Fibroblast of lung (primary cell): ENCODE data around the gene PET100.

Experiments
- EZH2 ChIP-seq: IDR thresholded peaks from 2 replicates; pipeline ENCODE4 v1.5.1; 2012; ENCODE audit warnings: low read length, control low read depth, mild to moderate bottlenecking; ENCODE audit errors: missing control alignments
- TF ChIP-seq, protein P1 (sequence below), 2 donors: IDR thresholded peaks in 1 of 2; conservative IDR thresholded peaks in 1 of 2; 1 replicate in 1 of 2; 2 replicates in 1 of 2; pipeline ENCODE4 v1.5.1; 2011 to 2012; ENCODE audit warnings: low read length in 2 of 2, control low read depth in 1 of 2, inconsistent platforms in 1 of 2, low read depth in 1 of 2, mild to moderate bottlenecking in 1 of 2

- TF ChIP-seq, protein P1, sequence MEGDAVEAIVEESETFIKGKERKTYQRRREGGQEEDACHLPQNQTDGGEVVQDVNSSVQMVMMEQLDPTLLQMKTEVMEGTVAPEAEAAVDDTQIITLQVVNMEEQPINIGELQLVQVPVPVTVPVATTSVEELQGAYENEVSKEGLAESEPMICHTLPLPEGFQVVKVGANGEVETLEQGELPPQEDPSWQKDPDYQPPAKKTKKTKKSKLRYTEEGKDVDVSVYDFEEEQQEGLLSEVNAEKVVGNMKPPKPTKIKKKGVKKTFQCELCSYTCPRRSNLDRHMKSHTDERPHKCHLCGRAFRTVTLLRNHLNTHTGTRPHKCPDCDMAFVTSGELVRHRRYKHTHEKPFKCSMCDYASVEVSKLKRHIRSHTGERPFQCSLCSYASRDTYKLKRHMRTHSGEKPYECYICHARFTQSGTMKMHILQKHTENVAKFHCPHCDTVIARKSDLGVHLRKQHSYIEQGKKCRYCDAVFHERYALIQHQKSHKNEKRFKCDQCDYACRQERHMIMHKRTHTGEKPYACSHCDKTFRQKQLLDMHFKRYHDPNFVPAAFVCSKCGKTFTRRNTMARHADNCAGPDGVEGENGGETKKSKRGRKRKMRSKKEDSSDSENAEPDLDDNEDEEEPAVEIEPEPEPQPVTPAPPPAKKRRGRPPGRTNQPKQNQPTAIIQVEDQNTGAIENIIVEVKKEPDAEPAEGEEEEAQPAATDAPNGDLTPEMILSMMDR (conservative IDR thresholded peaks at IDR 0.05 in 1 of 2, IDR thresholded peaks at IDR 0.05 in 1 of 2; ENCODE audit: low read depth in 1 of 2, low read length in 2 of 2), result no peak
- no peak for TF ChIP-seq EZH2
Observed at GRCh38 chr19:7635670-7636069, 6.1 kb downstream of the PET100 start.
